Astrocyte (in vitro differentiated cells and primary cell): Measurements from ENCODE around the gene SEMA4B. TPM values are rescaled to one million over a fixed set of nuclear protein-coding genes. Genes with fewer than 3 reads are reported as not detected.

Experiments used
- DNase-seq: peaks from one replicate; pipeline ENCODE4 v3.0.0-alpha.2; 2010; ENCODE audit warnings: low read depth
- FAIRE-seq: peaks from 2 replicates; lab custom pipeline; 2011; peaks lifted over from hg19 to GRCh38; lab: Jason Lieb, UNC
- H2AFZ ChIP-seq: 2 replicates; pipeline ENCODE4 v1.6.0; 2012; ENCODE audit warnings: low read depth, low read length, inconsistent platforms
- H3K27ac ChIP-seq: 2 replicates; pipeline ENCODE4 v1.5.1; 2011; ENCODE audit warnings: low read depth, low read length, inconsistent platforms
- H3K27me3 ChIP-seq: 2 replicates; pipeline ENCODE4 v1.6.0; 2011; ENCODE audit warnings: low read length, inconsistent platforms; ENCODE audit not compliant: insufficient read depth
- H3K36me3 ChIP-seq: 2 replicates; pipeline ENCODE4 v1.5.1; 2011; ENCODE audit warnings: low read length, inconsistent platforms; ENCODE audit not compliant: insufficient read depth
- H3K4me1 ChIP-seq: 2 replicates; pipeline ENCODE4 v1.5.1; 2011; ENCODE audit warnings: low read length, inconsistent platforms; ENCODE audit not compliant: insufficient read depth
- H3K4me2 ChIP-seq: 2 replicates; pipeline ENCODE4 v1.6.0; 2012; ENCODE audit warnings: low read length, inconsistent platforms
- H3K4me3 ChIP-seq: 2 replicates; pipeline ENCODE4 v1.5.1; 2011; ENCODE audit warnings: low read depth, mild to moderate bottlenecking, low read length, inconsistent platforms; ENCODE audit not compliant: insufficient read depth
- H3K79me2 ChIP-seq: 2 replicates; pipeline ENCODE4 v1.6.0; 2012; ENCODE audit warnings: mild to moderate bottlenecking, low read length, inconsistent platforms; ENCODE audit not compliant: insufficient read depth
- H3K9ac ChIP-seq: 2 replicates; pipeline ENCODE4 v1.6.0; 2012; ENCODE audit warnings: mild to moderate bottlenecking, low read length, inconsistent platforms
- H3K9me3 ChIP-seq: 2 replicates; pipeline ENCODE4 v1.5.1; 2012; ENCODE audit warnings: low read depth, mild to moderate bottlenecking, low read length, inconsistent platforms; ENCODE audit not compliant: insufficient read depth
- H4K20me1 ChIP-seq: 2 replicates; pipeline ENCODE4 v1.6.0; 2012; ENCODE audit warnings: low read length, inconsistent platforms; ENCODE audit not compliant: insufficient read depth
- H3K27ac Mint-ChIP-seq: one replicate; pipeline ENCODE4 v1.8.0; 2021; ENCODE audit warnings: mild to moderate bottlenecking, mixed read lengths; ENCODE audit not compliant: unreplicated experiment
- H3K27me3 Mint-ChIP-seq: one replicate; pipeline ENCODE4 v1.8.0; 2021; ENCODE audit warnings: low read depth, mixed read lengths; ENCODE audit not compliant: unreplicated experiment
- H3K36me3 Mint-ChIP-seq: one replicate; pipeline ENCODE4 v1.8.0; 2021; ENCODE audit warnings: low read depth, mixed read lengths; ENCODE audit not compliant: unreplicated experiment
- H3K4me1 Mint-ChIP-seq: one replicate; pipeline ENCODE4 v1.8.0; 2021; ENCODE audit warnings: low read depth, mixed read lengths; ENCODE audit not compliant: unreplicated experiment
- H3K4me3 Mint-ChIP-seq: one replicate; pipeline ENCODE4 v1.8.0; 2021; ENCODE audit warnings: mild to moderate bottlenecking, moderate library complexity, mixed read lengths; ENCODE audit not compliant: unreplicated experiment
- H3K9me3 Mint-ChIP-seq: one replicate; pipeline ENCODE4 v1.8.0; 2021; ENCODE audit warnings: mild to moderate bottlenecking, mixed read lengths; ENCODE audit not compliant: unreplicated experiment
- CTCF ChIP-seq: IDR thresholded peaks from 2 replicates; pipeline ENCODE4 v1.5.1; 2011; ENCODE audit warnings: low read depth, mild to moderate bottlenecking, inconsistent platforms, low read length, moderate library complexity; ENCODE audit not compliant: insufficient read depth
- EZH2 ChIP-seq: IDR thresholded peaks from 2 replicates; pipeline ENCODE4 v1.6.1; 2012; ENCODE audit warnings: mild to moderate bottlenecking, low read length, inconsistent platforms; ENCODE audit not compliant: insufficient read depth
- total RNA-seq: library from RNA; stranded (reverse); gene quantifications from 2 replicates; pipeline ENCODE4 v1.2.1, GENCODE V29; 2021

Gene SEMA4B
- total RNA-seq, 1 donor from 2014 or later = 9.9 TPM

- Histone ChIP-seq H3K4me1 (no peaks in the 10 kb centered on the region), H3K9ac (no peak overlapping the region), H3K4me2 (no peak overlapping the region), H3K9me3 (no peaks in the 10 kb centered on the region), H3K36me3 (peaks cover 3% of the 10 kb centered on the region), H3K79me2 (no peaks in the 10 kb centered on the region), H2AFZ (peak overlapping the region; percentile 9), H3K4me3 (no peak overlapping the region), H4K20me1 (no peaks in the 10 kb centered on the region), H3K27me3 (no peaks in the 10 kb centered on the region), H3K27ac (no peak overlapping the region)
- peak; percentile 57 for TF ChIP-seq CTCF
- TF ChIP-seq EZH2 = no peak
- H3K27ac Mint-ChIP-seq = no peak overlapping the region
- H3K36me3 Mint-ChIP-seq = no peaks in the 10 kb centered on the region
- H3K4me3 Mint-ChIP-seq = no peak overlapping the region
- peaks cover 3% of the 10 kb centered on the region for H3K27me3 Mint-ChIP-seq
- peak; percentile 83 for FAIRE-seq
- H3K4me1 Mint-ChIP-seq = no peaks in the 10 kb centered on the region
- no peaks in the 10 kb centered on the region for H3K9me3 Mint-ChIP-seq
- DNase-seq = peak; percentile 61
These were observed 20.2 kb downstream of the SEMA4B start for GRCh38 chr15:90221246-90221900.

- peaks cover 3% of the 10 kb centered on the region for H3K27me3 Mint-ChIP-seq
- Histone ChIP-seq H3K79me2 (no peaks in the 10 kb centered on the region), H4K20me1 (no peaks in the 10 kb centered on the region), H2AFZ (no peak overlapping the region), H3K27me3 (no peaks in the 10 kb centered on the region), H3K9ac (no peak overlapping the region), H3K4me1 (no peaks in the 10 kb centered on the region), H3K4me3 (no peak overlapping the region), H3K4me2 (no peak overlapping the region), H3K27ac (no peak overlapping the region), H3K36me3 (peaks cover 6% of the 10 kb centered on the region), H3K9me3 (no peaks in the 10 kb centered on the region)
- no peak overlapping the region for H3K27ac Mint-ChIP-seq
- H3K36me3 Mint-ChIP-seq = no peaks in the 10 kb centered on the region
- no peaks in the 10 kb centered on the region for H3K9me3 Mint-ChIP-seq
- TF ChIP-seq CTCF (no peak), EZH2 (no peak)
- no peaks in the 10 kb centered on the region for H3K4me1 Mint-ChIP-seq
- no peak overlapping the region for H3K4me3 Mint-ChIP-seq
- no peak for FAIRE-seq
- no peak for DNase-seq
These were observed 21.4 kb downstream of the SEMA4B start for GRCh38 chr15:90222547-90222946.

GRCh38 chr15:90223441-90224165 lies 22.5 kb downstream of the SEMA4B start:
- FAIRE-seq (no peak), DNase-seq (no peak)
- Histone ChIP-seq H3K4me1 (no peaks in the 10 kb centered on the region), H3K9me3 (no peaks in the 10 kb centered on the region), H3K27ac (no peak overlapping the region), H2AFZ (no peak overlapping the region), H4K20me1 (no peaks in the 10 kb centered on the region), H3K36me3 (peaks cover 6% of the 10 kb centered on the region), H3K4me3 (no peak overlapping the region), H3K9ac (no peak overlapping the region), H3K27me3 (no peaks in the 10 kb centered on the region), H3K4me2 (no peak overlapping the region), H3K79me2 (no peaks in the 10 kb centered on the region)
- Mint-ChIP-seq H3K4me1 (no peaks in the 10 kb centered on the region), H3K4me3 (no peak overlapping the region), H3K27me3 (peaks cover 3% of the 10 kb centered on the region), H3K36me3 (peaks cover under 1% of the 10 kb centered on the region), H3K9me3 (no peaks in the 10 kb centered on the region), H3K27ac (no peak overlapping the region)
- TF ChIP-seq EZH2 = no peak
- TF ChIP-seq CTCF = no peak
